HG03442 (cell line): ENCODE results near the gene UBE2Q2.
"Not testable (repeated sequence)": the region's sequence is repeated elsewhere in the genome, so short reads cannot be mapped to it uniquely, and the experiment has no call there.

Source experiments
- ATAC-seq: cut with Tn5 transposase; IDR thresholded peaks from one replicate; pipeline ENCODE4 v1.9.1; 2021; ENCODE audit warnings: mild to moderate bottlenecking, moderate library complexity; ENCODE audit not compliant: unreplicated experiment

The UBE2Q2 gene

DNA sequence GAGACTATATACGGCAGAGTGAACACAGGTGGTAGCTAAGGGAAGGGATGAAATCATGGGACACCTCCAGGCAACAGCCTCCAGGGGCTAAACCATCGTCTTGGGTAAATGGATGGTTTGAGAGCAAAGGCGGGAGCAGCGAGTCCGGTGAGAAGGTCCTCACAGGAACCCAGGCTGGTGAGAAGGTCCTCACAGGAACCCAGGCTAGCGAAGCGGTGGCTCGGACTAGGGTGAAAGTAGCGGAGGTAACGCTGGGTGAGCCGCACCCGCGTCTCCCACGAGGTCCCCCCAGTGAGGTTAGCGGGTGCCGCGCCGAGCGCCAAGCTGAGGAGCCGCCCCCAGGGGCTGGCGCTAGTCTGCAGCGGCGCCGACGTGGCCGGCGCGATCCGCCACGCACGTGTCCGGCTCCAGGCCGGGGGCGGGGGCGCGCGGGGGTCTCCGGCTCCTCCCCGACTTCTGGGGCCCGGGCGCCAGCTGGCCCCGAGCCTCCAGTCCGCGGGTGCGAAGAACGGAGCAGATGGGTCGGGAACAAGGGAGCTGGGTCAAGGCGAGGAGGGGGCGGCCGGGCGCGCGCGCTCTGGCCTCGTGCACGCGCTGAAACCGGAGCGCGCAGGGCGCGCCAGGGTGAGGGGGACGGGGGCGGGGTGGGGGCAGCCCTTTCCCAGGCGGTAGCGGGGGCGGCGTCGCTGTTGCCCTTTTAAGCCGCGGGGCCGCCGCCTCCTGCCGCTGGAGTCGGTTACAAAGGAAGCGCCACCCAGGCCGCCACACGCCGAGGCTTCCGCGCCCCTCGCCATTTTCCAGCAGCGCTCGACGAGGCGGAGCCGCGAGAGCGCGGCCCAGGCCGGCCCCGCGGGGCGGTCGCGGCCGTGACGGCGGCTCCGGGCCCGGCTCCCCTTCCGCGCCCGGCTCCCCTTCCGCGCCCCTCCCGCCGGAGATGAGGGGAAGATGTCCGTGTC, at the start of gene UBE2Q2:
Gene UBE2Q2, plus strand, starts transcription at position 726 of the 956 bp plus-strand sequence. Its CDS starts 220 bp downstream, at position 946.
- ATAC-seq = peak; percentile 47

DNA sequence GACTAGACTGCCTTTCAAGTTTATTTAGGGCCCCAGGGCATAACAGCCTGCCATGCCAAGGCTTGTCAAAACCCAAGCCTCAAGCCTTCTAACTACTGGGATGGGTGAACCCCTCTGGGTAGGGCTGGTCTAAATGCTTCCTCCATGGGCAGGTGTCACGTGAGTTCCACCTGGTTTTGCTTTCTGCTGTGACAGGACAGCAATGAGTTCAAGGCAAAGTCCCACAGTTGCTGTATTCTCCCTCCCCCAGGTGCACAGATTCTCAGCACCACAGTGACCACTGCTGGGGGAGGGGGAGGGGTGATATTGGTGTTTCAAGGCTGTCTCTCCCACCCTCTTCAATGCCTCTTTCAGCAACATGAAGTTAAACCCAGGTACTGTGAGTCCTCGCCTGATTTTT, 46.9 kb upstream of the UBE2Q2 start:
- no peak for ATAC-seq

DNA sequence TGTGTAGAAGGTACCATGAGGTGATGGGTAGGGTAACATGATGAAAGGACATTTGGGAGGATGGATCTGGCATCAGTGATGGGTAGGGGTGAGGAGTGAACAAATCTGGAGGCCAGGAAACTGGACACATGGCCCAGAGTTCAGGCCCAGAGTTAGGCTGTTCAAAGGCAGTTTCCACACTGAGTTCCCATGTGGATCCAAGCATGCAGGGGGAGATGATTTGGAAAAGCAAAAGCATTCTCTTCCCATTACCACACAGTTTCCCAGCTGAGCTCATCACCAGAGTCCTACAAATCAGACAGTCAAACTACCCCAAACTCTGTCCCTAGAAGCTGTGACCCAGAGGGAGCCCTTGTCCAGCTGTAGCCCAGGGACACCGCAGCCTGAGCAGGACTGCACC, 46.1 kb upstream of the UBE2Q2 start:
- not testable (repeated sequence) for ATAC-seq

DNA sequence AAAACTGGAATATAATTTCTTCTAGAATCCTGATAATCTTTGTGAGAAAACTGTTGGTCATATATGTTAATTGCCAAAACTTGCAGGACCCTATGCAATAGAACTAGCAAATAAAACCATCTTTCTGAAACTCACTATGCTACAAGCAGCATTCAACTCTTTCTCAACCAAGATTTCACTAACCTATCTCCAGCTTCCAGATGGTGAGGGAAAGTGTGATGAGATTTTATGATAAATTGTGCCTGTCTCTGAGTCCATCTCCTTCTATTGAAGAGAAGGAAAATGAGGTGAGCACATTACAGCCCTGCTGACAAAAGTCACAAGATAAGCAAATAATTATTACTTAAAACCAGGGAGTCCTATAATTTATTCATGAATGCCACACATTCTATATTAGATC, 44.1 kb upstream of the UBE2Q2 start:
- no peak for ATAC-seq

DNA sequence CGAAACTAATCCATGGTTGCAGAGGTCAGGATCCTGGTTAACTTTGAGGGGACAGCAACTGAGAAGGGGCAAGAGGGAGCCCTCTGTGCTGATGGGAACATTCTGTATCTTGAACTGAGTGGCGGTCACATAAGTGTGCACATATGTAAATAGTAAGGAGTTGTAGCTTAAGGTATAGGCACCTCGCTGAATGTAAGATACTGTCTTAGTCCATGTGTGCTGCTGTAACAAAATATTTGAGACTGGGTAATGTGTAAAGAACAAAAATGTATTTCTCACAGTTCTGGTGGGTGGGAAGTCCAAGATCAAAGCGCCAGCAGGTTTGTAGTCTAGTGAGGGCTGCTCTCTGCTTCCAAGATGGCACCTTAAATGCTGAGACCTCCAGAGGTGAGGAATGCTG, 42.8 kb upstream of the UBE2Q2 start:
- not testable (repeated sequence) for ATAC-seq

DNA sequence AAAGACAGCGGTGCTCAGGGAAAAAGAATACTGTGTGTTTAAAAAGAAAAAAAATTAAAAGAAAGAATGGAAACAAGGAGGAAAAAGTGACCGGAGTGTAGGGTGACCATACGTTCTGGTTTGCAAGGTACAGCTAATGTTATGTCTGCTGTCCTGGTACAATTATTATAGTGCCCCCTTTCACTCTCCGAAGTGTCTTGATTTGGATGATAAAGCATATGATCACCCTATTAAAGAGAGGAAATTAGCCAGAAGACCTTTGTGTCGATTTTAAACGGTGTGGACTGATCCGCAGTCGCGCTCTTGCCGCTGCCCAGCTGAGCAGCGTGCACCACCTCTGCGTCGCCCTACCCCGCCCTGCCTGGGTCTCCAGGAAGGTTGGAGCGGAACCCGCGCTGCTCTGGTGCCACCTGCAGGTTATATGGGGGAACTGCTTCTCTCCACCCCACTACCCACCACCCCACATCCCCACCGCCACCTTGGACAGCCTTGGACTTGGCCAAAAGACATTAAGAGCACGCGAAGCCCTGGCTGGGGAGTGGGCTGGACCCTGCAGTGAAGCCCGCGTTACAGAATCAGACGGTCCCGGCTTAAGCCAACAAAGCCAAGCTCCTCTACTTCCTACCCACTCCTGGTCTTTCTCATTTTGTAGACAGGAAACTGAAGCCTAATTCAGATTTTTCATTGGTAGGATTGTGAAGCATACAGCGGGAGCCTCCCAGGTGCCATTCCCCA, 41.2 kb upstream of the UBE2Q2 start:
- peak; percentile 58 for ATAC-seq

DNA sequence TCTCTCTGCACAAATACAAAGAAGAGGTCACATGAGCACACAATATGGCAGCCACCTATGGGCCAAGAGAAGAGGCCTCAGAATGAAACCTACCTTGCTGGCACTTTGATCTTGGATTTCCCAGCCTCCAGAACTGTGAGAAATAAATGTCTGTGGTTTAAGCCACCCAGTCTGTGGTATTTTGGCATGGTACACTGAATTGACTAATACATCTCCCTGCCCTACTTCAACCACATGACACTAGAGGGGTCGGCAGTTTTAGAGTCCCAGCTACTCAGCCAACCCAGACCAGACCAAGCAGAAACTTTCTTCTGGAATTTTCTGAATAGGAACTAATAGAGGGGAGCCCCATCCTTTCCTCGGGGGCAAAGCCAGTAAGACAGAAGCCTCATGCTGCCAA, 35.8 kb upstream of the UBE2Q2 start:
- not testable (repeated sequence) for ATAC-seq

DNA sequence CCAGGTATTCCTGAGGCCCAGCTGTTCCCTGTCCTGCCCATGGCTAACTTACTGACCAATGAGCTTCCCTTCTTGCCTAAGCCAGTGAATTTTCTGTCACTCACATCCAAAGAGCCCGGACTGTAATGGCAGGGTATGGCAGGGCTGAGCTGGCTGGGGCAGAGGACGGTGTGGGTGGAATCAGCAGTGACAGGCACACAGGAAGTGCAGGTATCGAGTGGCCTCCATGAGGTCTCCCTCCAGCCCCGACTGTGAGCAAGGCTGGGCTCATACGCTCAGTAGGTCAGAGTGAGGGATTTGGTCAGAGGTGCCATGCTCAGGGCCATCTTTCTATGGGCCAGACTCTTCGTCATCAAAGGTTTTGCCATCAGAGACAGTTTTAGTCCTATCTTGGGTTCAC, 35.2 kb upstream of the UBE2Q2 start:
- ATAC-seq = not testable (repeated sequence)

DNA sequence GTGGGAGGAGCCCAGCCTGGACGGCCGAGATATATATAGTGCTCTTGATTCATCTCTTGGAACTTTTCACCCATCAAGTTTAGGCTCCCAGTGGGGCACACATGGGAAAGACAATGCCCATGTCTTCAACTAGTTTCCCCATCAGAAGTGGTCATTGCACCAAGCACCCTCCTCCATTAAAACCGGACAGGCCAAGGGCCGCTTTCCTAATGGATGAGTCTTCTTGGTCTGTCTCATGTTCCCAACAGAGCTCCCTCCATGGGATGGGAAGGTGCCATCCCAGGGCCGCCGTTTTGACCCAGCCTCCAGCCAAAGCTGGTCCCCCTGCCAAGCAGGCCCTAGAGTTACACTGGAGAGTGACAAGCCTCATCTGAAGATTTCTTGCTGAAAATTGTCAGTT, 34.7 kb upstream of the UBE2Q2 start:
- no peak for ATAC-seq

DNA sequence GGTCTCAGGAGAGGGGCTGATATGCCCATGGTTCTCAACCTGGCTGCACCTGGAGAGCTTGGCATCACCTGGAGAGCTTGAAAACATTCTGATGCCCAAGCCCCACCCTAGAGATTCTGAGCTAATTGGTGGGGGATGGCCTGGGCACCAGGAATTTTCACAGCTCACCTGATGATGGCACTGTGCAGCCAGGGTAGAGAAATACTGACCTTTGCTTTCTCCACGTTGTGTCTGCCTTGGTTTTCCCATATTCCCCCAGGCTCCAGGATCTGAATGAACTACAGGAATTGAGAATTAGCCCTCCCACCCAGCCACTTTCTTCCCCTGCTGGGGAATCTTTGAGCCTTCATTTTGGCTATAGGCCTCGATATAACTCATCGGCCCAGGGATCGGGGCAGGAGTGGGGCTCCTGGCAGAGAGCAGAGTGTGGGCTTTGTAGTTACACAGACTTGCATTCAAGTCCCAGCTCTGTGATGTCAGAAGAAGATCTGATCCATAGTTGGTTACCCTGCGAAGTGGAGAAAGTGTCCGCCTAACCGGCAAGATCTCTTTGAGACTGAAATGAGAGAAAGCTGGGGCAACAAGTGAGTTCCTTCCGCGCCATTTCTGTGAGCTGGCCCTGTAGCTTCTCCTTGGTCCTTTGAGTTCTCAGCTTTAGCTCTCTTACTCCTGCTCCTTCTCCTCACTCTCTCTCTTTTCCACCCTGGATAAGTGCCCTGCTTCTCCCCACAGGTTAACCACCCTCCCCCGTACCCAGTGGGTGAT, 33.1 kb upstream of the UBE2Q2 start:
- ATAC-seq = no peak

DNA sequence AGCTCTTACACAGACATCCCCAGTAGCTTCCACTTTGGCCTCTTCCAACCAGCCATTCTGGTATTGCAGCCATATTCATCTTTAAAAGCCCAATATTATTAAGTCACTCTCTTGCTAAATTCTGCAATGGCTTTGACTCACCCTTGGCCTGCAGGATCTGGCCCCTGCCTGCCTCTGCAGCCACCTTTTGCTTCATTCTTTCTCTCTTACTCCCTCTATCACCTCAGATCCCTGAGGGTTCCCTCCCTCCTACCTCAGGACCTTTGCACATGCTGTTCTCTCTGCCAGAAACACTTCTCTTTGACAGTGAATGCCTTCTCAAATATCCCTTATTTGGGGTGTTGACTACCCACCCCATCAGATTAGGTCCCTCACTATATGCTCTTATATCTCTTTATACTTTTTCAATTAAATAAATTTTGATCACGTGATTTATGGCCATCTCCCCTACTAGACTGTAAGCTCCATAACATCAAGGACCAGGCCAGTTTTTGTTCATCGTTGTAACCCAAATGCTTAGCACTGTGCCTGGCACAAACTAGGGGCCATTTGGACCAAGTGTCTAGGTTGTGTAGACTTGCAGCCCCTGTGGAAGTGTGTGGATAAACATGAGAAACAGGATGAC, 32.3 kb upstream of the UBE2Q2 start:
- no peak for ATAC-seq

DNA sequence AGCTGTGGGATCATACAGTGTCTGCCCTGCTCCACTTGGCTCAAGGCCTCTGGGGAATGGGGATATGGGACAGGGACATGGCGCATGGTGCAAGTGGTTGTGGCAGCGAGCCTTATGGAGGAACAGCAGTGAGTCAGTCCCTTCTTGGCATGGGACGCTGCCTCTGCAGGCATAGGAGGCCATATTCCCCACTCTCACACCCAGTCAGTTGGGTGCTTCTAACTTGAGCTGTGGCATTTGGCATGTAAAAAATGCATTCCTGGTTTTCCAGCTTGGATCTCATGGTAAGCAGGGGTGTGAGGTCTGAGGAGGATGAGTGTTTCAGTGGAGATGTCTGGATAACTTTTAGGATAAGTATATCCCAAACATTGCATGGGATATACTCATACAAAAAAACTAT, 31.6 kb upstream of the UBE2Q2 start:
- ATAC-seq = no peak

DNA sequence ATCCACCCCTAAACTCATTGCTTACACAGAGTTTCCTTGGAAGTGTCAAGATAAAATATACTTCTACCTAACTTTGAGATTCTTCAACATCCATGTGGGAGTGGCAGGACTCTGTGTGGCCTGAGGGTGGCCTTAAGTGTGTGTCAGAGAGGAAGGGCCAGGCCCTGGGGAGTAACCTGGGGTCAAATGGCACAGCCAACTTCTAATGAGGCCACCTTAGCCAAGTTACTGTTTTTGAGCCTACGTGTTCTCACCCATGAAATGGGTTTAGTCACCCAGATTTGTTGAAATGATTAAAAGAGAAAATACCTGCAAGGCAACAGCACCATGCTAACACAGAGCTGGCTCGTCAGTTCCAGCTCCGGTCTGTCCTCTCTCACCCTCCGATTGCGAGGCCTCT, 28.5 kb upstream of the UBE2Q2 start:
- ATAC-seq = no peak

DNA sequence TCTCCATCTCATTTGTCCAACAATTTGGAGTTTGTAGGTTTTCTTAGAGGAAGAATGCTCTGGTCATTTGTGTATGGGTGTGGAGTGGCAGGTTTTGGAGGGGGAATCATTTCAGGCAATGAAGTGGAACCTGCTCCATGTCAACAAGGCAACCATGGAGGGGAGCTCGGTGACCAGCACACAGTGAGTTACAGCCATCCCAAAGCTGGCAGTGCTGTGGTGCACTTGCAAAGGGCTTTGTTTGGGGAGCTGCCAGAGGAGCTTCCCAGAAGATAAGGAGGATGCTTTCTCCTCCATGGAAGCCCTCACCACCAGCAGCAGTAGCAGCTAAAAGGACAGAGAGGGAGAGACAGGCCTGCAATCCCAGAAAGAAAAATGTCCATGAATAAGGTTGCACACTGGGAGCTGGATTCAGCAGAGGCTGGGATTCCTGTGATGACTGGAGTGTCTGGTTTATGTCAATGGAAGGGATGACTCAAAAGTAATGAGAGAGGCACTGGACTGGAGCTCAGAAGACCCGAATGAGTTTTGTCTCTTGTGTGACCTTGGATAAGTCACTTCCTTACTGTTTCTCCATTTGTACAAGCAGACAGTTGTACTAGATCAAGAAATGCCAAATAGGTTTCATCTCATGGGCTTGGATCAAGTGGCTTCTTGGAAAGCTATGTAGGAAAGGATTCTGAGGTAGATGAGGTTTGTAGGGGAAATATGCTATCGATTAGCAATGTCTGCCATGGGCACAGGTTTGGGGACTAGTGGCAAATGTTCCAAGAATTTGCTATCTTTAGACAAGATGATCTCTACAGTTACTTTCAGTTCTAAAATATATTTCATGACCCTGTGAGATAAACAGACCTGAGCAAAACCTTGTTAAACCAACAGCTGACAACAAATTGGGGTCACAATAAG, 27.2 kb upstream of the UBE2Q2 start:
- no peak for ATAC-seq

DNA sequence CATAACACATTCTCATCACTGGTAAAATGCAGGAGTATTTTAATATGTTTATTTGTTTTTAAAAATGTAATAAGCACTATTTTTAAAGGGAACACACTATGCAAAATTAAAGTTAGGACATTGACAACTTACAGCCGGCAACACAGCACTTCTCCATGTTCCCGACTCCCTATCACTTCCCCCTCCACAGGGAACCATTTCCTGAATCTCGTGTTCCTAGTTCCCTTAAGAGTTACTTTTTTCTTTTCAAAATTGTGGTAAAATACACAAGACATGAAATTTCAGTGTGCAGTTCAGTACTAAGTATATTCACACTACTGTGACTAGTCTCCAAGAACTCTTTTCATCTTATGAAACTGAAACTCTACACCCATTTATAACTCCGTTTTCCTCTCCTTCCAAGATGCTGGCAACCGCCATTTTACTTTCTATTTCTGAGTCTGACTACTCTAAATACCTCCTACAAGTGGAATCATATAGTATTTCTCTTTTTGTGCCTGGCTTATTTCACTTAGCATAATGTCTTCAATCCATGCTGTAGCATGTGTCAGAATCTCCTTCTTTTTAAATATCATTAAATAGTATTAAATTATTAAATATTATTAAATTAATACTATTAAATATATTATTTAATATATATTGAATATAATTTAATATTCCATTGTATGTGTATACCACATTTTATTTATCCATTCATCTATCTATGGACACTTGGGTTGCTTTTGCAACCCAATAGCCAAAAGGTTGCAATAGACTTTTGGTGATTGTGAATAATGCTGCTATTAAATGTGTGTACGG, 25.9 kb upstream of the UBE2Q2 start:
- no peak for ATAC-seq

DNA sequence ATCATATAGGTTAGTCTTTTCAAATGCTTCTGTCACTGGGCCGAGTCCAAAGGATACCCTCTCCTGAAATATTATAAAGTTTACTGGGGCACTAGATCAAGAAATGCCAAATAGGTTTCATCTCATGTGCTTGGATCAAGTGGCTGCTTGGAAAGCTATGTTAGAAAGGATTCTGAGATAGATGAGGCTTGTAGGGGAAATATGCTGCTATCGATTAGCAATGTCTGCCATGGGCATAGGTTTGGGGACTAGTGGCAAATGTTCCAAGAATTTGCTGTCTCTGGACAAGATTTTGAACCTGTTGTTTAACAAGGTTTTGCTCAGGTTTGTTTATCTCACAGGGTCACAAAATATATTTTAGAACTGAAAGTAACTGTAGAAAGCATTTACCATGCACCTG, 23.0 kb upstream of the UBE2Q2 start:
- no peak for ATAC-seq

DNA sequence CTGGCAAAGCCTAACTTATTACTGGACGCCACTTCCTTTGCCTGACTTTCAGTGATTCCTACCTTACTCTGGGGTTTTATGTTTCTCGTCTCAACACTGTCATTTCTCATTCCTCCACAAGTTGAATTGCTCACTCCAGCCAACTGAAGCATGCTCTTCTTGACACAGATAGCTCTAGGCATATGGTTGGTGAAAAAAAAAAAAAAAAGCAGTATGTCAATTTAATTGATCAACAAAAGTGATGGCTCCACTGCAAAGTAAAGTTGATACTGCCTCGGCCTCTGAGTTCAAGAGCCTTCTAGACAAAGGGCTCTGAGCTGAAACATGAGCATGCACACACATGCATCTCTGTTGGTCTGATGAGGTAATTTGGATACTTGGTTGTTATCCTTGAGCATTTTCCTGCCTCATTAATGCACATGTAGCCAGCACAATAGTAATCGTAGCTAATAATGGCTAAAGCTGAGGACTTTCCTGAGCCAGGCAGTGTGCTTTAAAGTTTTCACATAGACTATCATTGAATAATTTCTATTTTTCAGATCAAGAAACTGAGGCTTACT, 21.4 kb upstream of the UBE2Q2 start:
- no peak for ATAC-seq

DNA sequence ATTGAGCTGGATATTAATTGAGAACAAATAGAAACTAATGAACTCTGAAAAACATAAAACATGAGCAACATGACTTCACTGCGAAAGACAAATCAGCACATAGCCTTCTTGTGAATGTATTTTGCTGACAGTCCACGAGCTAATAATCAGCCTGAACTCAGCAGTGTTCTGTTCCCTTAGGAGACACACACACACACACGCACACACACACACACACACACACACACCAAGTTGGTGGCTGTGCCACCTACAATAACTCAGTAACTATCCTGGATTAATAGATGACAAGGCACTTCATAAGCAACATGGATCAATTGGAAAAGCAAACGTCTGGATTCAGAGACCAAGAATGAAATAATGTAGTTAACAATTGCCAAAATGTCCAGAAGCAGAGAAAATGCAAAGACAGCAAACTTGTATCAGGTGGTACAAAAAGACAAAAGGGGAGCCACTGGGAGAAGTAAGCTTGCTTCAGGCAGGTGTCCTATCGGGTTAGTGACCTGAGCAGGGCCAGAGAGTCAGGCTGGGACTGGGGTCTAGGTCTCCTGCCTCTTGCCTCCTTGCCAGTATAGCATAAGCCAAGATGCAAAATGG, 20.5 kb upstream of the UBE2Q2 start:
- no peak for ATAC-seq
